ENCODE data around the gene USP22. TPM values are rescaled to one million over a fixed set of nuclear protein-coding genes. Genes with fewer than 3 reads are reported as not detected.
A peak's percentile ranks its signal among the peaks of the same experiment; 100 is the strongest.
"Not testable (repeated sequence)": the region's sequence is repeated elsewhere in the genome, so short reads cannot be mapped to it uniquely, and the experiment has no call there.

USP22 gene
- total RNA-seq, 1 donor from 2014 or later: 139 TPM

DNA sequence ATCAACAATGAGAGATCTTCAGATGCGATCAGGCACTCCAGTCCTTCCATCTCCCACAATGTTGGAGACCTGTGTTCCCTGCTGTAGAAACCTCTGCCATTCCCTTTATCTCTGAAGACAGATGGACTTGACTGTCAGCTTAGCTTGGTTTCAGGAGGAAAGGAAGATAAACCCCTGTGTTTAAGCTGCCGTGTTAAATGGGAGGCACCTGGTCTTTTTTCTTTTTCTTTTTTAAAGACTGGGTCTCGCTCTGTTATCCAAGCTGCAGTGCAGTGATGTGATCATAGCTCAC lies 63.1 kb downstream of the USP22 start:
- ATAC-seq (ENCODE audit: poor library complexity) (no peak), DNase-seq (no peak)
- intact Hi-C loops (cut with DNase I): no loop called here

DNA sequence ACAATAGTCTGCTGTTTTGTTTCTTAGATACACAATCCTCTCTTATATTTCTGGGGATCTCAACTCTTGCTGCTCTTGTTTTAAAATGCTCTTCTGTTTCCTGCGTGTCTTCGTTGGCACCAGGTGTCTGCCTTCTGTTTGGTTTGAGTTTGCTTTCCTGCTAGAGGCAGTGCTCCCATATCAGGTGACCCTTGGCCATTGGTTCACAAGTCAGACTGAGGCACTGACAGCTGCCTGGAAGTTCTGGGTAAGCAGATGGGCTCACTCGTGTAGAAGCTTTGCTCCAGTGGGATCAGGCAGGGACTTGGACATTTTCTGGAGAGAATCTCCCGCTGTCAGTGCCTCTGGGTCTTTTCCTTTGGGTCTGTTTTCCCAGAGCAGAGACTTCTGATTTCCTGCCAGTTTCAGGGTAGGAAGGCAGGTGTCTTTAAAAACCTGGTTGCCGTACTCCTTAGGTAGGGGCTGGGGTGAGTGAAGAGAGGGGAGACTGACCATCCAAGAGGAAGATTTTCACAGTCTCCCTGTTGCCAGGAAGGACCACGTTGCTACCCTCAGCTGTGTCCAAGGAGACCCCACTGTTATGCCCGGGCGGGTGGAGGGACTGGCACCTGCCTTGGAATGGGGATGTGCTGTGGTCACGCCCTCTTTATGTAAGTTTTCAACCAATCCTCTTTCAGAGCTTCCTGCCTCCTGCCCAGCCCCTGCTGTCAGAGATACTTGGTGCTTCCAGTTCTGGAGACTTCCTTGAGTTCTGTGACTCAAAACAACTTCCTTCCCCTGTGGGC lies 63.6 kb downstream of the USP22 start:
- intact Hi-C loops (cut with DNase I); ATAC-seq (ENCODE audit: poor library complexity); DNase-seq: not testable (repeated sequence)

DNA sequence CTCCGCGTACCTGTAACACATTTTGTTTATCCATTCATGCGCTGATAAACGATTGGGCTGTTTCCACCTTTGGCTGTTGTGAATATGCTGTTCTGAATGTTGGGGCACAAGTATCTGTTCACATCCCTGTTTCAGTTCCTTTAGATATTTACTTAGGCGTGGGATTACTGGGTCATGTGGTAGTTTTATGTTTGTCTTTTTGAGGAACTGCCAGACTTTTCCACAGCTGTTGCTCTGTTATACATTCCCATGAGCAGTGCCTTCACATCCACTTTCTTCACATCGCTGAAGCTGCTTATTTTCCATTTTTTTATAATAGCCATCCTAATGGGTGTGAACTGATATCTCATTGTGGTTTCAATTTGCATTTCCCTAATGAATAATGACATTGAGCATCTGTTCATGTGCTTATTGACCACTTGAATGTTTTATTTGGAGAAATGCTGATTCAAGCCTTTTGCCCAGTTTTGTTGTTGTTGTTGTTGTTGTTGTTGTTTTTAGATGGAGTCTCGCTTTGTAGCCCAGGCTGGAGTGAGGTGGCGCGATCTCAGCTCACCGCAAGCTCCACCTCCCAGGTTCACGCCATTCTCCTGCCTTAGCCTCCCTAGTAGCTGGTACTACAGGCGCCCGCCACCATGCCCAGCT lies 65.1 kb downstream of the USP22 start:
- DNase-seq; intact Hi-C loops (cut with DNase I); ATAC-seq (ENCODE audit: poor library complexity): not testable (repeated sequence)

DNA sequence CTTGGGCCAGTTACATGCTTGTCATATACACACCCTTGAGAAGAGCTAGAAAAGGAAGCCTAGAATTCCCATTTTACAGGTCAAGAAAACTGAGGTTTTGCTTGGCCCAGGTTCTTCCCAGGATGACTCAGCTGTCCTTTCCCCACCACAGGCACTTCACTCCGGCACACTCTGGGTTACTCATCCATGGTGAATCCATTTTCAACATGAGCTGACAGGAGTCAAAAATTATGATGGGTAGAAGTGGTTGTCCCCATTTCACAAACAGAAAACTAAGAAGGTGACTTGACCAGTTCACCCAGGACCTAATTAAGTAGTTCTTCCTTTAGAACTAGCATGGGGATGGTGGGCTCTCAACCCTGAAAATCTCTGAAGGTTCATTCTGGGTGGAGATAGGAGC lies 67.2 kb downstream of the USP22 start:
- intact Hi-C loops (cut with DNase I): no loop called here
- ATAC-seq (ENCODE audit: poor library complexity) (no peak), DNase-seq (no peak)

DNA sequence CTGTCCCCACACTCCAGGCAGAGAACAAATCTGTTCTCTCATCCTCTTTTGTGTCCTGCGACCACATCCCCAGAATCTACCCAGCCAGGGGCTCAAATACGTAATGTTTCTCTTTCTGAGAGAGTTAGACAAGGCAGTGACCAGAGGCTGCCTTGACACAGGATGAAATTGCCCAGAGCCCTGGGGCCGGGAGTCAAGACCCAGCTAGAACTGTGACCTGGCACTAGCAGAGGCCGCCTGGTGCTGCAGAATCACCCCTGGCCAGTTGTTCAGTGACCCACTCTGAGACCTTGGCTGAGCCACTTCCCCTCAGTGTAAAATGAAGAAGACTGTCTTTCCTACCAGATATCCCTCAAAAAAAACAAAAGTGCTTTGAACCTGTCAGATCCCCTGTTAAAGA lies 72.5 kb downstream of the USP22 start:
- DNase-seq: no peak
- intact Hi-C loops (cut with DNase I): no loop called here
- no peak for ATAC-seq (ENCODE audit: poor library complexity)

DNA sequence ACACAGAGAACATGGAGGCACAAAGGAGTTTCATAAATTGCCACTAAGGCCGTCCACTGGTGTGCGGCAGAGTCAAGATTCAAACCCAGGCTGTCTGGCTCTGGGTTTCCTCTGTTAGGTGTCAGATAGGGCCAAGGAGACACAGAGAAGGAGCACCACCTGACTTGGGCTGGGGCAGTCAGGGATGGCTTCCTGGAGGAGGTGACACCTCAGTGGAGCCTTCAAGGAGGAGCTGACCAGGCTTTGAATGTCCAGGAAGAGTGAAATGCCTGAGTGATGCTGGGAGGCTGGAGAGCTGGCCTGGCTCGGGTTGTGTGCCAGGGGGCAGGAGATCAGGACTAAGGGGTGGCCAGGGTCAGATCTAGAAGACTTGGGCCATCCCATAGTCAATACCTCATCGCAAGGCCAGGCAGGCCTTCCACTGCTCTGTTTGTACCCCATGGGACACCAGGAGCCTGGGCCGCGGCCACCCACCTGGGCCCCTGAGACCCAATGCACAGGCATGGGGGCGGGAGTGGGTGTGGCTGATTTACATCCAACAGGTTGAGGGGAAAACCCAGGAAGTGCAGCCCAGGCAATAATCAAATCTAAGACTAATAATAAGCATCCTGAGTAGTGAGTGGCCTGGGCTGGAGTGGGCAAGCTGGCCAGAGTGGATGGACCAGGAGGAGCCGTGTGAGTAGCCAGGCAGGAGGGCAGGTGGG lies 73.7 kb downstream of the USP22 start:
- ATAC-seq (ENCODE audit: poor library complexity) (no peak), DNase-seq (no peak)
- intact Hi-C loops (cut with DNase I): no loop called here

DNA sequence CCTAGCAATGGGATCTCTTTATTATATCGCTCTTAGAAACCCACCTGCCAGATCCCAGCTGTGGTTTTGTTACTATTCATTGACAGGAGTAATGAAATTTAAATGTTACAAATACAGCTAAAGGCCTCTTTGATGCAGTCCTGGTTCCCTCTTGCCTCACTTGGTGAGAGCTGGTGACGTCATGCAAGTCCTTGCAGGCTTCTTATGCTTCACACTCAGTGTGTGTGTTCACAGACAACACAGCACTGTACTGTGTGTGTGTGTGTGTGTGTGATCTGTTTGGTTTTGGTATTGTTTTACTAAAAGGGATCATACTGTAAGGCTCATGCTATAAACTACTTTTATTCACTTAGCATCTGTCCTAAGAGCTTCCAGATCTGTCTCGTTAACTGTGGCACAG lies 75.0 kb downstream of the USP22 start:
- no peak for DNase-seq
- intact Hi-C loops (cut with DNase I): no loop called here
- no peak for ATAC-seq (ENCODE audit: poor library complexity)

DNA sequence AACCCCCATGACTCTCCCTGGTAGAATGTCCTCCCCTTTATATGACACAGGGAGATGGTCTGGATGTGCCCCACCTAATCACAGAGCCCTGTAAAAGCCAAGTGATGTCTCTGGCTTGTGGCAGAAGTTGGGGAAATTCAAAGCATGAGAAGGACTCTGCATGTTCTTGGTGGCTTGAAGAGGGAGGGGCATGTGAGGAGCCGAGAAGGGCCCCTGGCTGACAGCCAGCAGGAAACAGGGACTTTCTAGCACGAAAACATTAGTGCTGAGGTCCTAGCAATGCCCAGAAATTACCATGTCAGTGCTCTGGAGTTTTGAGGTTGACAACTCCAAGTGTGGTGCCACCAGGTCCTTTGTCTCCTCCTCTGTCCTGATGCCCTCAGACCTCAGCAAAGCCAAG lies 75.9 kb downstream of the USP22 start:
- DNase-seq: no peak
- intact Hi-C loops (cut with DNase I): no loop called here
- no peak for ATAC-seq (ENCODE audit: poor library complexity)

DNA sequence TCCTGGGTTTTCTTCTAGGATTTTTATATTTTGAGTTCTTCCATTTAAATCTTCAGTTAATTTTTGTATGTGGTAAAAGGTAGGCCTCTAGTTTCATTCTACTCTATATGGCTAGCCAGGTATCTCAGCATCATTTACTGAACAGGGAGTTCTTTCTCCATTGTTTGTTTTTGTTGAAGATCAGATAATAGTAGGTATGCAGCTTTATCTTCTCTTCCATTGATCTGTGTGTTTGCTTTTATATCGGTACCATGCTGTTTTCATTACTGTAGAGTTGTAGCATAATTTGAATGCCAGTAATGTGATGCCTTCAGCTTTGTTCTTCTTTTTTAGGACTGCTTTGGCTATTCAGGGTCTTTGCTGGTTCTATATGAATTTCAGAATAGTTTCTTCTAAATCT lies 77.3 kb downstream of the USP22 start:
- intact Hi-C loops (cut with DNase I): no loop called here
- DNase-seq (no peak), ATAC-seq (ENCODE audit: poor library complexity) (no peak)

DNA sequence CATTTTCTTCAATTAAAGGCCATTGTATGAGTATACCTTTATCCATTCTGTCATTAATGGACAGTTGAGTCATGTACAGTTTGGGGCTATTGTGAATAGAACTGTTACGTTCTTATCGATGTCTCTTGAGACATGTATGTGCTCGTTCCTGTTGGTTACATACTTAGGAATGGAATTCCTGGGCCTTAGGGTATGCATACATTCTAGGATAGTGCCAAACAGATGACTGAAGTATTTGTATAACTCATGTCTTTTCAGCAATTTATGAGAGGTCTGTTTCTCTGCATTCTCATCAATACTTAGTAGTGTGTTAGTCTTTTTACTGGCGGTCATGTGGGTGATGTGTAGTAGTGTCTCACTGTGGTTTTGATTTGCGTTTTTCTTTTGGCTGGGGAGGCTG lies 81.2 kb downstream of the USP22 start:
- ATAC-seq (ENCODE audit: poor library complexity) (no peak), DNase-seq (no peak)
- intact Hi-C loops (cut with DNase I): no loop called here

DNA sequence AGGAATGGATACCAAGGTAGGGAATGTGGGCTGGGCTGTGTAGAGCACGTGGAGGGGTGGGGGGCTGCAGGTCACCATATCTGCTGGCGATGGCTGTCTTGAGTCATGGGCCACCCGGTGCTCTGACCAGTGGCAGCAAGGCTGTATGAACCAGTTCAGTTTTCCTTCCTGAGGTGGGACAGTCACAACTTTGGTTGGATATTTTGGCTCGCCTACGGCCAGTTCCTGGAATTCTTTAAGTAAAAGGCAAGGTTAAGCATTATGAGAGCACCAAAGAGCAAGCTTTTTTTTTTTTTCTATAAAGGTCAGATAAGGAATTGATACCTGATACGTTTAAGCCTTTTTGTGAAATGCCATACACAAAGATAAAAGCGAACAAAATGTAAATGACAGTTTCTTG lies 81.9 kb downstream of the USP22 start:
- intact Hi-C loops (cut with DNase I): no loop called here
- ATAC-seq (ENCODE audit: poor library complexity) (no peak), DNase-seq (no peak)

DNA sequence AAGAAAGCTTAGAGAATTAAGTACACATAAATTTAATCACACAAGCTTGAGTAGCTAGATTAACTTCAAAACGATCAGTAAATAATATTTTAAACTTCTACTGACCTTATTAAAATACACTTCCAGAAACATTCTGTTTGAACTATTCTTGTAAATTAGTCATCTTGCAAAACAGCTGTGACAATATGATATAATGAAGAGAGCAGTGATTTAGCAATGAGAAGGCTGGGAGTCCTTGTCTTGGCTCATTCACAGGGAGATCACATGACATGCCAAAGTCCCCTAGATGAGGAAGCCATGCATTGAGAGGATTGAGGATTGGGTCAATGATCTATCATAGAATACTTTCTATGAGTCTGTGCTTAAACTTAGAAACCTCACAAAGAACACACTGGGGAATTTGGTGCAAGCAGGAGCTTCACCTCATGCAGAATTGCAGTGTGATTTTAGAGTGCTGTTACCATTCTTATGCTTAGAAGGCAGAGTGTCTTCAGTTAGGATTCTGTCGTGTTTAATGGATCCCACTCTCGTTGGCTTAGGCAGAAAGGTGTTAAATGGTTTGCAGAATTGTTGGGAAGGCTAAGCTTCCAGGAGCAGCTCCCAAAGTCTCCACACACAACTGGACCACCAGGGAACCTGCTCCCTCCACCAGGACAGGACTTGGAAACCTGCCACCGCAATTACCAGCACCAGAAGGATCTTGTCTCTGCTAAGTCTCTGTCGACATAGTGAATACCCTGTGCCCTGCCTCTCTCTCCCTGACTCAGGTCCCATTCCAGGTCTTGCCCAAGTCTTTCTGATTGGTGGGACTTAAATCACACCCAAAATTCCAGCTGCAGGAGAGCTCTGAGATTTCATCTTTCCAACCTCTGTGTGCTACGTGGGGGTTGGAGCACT lies 87.1 kb downstream of the USP22 start:
- ATAC-seq (ENCODE audit: poor library complexity) (peak; percentile 85), DNase-seq (no peak)
- intact Hi-C loops (cut with DNase I): no loop called here

DNA sequence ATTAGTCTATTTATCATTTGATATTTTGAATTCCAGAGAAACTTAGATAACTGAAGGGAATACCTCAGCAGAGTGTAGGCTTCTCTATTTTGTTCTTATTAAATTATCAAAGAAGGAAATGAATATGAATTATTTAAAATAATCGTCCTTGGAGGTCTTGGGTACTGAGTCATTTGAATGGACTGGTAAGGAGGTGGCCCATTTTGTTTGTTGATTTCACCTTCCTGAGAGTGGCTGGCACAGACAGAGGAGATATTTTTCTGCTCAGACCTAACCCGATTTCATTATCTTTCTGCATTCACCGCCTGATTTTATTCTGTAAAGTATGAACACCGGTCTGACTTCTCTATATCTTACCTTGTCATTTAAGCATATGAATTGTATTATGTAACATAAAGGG lies 88.0 kb downstream of the USP22 start:
- DNase-seq (no peak), ATAC-seq (ENCODE audit: poor library complexity) (no peak)
- intact Hi-C loops (cut with DNase I): no loop called here

DNA sequence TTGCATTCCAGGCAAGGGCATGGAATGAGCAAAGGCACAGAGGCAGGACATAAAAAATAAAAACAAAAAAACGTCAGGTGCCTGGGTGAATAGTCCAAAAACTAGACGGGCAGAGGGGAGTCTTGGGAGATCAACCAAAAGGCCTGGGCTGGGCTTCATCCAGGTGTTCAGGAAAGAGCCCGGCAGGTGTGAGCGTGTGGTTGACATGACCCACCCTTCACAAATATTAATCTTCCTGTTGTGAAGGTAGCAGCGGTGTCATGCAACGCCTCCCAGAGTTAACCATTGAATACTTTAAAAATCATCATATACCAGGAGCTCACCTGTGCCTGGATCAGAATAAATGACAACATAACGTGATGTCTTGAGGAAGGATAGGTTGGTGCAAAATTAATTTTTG lies 90.6 kb downstream of the USP22 start:
- intact Hi-C loops (cut with DNase I): no loop called here
- no peak for DNase-seq
- no peak for ATAC-seq (ENCODE audit: poor library complexity)

Other genes starting within 250 kb of the USP22 start
- 22.4 TPM for gene DHRS7B, start 84.0 kb upstream of the USP22 start, total RNA-seq
- gene TMEM11, start 171.2 kb upstream of the USP22 start, total RNA-seq: 31.9 TPM
- gene NATD1, start 210.4 kb upstream of the USP22 start, total RNA-seq: 19.1 TPM
- 30.8 TPM for gene MAP2K3, start 241.7 kb upstream of the USP22 start, total RNA-seq

All from Right ventricle myocardium superior (tissue), 1 donor.